ENCODE data around the gene ZBTB40.

- TF ChIP-seq, protein P1, sequence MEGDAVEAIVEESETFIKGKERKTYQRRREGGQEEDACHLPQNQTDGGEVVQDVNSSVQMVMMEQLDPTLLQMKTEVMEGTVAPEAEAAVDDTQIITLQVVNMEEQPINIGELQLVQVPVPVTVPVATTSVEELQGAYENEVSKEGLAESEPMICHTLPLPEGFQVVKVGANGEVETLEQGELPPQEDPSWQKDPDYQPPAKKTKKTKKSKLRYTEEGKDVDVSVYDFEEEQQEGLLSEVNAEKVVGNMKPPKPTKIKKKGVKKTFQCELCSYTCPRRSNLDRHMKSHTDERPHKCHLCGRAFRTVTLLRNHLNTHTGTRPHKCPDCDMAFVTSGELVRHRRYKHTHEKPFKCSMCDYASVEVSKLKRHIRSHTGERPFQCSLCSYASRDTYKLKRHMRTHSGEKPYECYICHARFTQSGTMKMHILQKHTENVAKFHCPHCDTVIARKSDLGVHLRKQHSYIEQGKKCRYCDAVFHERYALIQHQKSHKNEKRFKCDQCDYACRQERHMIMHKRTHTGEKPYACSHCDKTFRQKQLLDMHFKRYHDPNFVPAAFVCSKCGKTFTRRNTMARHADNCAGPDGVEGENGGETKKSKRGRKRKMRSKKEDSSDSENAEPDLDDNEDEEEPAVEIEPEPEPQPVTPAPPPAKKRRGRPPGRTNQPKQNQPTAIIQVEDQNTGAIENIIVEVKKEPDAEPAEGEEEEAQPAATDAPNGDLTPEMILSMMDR (conservative IDR thresholded peaks at IDR 0.05; ENCODE audit: low read depth, low read length), result no peak
- TF ChIP-seq EZH2 (IDR thresholded peaks at IDR 0.05; ENCODE audit: borderline replicate concordance, low read depth, low read length, poor library complexity, severe bottlenecking), result no peak
These were observed 44.7 kb upstream of the ZBTB40 start for GRCh38 chr1:22406722-22407495.
